ENCODE results near the gene PCBD2.

DNA sequence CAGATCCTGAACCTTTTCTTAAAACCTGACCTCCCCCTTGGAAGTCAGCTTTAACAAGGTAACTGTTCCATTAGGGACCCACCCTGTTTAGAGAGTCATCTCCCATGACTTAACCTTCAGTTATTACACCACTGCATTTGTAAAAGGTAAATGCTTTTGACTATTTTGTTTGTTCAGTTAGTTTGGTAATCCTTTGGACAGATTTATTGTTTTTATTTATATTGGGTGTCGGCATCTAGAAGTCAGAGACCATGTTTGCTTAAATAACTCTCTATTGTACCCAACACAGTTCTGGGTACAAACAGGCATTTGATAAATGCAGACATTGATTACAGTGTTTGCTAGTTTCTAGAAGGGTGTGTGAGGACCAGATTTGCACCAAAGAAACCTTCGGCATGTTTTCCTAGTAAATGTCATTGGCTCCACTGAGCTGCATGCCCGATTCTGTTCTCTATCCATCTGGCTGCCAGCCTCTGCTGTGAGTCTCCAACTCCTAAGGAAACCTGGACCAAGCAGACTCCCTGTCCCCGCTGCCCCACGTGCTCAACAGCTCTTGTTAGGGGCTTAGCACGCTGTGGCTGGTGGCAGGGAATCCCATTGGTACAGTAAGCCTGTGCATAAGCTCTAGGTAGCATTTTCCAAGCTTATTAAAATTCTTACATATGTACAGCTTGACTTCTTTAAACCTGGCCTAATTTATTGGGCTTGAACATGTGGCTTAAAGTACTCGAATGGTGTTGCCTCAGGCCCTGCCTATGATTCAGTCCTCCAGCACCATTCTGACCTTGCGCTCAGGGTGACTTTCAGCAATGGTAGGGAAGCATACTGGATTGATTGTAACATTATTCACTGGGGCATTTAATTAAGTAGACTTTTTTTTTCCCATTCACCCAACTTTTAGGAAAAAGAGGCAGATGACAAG lies 6.6 kb downstream of the PCBD2 start:
- TF ChIP-seq, protein P1, sequence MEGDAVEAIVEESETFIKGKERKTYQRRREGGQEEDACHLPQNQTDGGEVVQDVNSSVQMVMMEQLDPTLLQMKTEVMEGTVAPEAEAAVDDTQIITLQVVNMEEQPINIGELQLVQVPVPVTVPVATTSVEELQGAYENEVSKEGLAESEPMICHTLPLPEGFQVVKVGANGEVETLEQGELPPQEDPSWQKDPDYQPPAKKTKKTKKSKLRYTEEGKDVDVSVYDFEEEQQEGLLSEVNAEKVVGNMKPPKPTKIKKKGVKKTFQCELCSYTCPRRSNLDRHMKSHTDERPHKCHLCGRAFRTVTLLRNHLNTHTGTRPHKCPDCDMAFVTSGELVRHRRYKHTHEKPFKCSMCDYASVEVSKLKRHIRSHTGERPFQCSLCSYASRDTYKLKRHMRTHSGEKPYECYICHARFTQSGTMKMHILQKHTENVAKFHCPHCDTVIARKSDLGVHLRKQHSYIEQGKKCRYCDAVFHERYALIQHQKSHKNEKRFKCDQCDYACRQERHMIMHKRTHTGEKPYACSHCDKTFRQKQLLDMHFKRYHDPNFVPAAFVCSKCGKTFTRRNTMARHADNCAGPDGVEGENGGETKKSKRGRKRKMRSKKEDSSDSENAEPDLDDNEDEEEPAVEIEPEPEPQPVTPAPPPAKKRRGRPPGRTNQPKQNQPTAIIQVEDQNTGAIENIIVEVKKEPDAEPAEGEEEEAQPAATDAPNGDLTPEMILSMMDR (IDR thresholded peaks at IDR 0.05; ENCODE audit: borderline replicate concordance, extremely low read depth, low read length, poor library complexity, severe bottlenecking) = no peak
- TF ChIP-seq EZH2 (IDR thresholded peaks at IDR 0.05; ENCODE audit: borderline replicate concordance, low read depth, low read length, severe bottlenecking) = no peak

All from DND-41 (cell line).